Fibroblast of lung (primary cell): ENCODE data around the gene ADSS2.

Source experiments
- CTCF ChIP-seq, 2 donors: IDR thresholded peaks in 1 of 2; conservative IDR thresholded peaks in 1 of 2; 1 replicate in 1 of 2; 2 replicates in 1 of 2; pipeline ENCODE4 v1.5.1; 2011 to 2012; ENCODE audit warnings: low read length in 2 of 2, control low read depth in 1 of 2, inconsistent platforms in 1 of 2, low read depth in 1 of 2, mild to moderate bottlenecking in 1 of 2
- EZH2 ChIP-seq: IDR thresholded peaks from 2 replicates; pipeline ENCODE4 v1.5.1; 2012; ENCODE audit warnings: low read length, control low read depth, mild to moderate bottlenecking; ENCODE audit errors: missing control alignments

- TF ChIP-seq CTCF (conservative IDR thresholded peaks at IDR 0.05 in 1 of 2, IDR thresholded peaks at IDR 0.05 in 1 of 2; ENCODE audit: low read depth in 1 of 2, low read length in 2 of 2) (no peak), EZH2 (no peak)
Observed at GRCh38 chr1:244403431-244403830, 48.3 kb downstream of the ADSS2 start.
